K562 (cell line): ENCODE data around the gene PRKAR2B. TPM values are rescaled to one million over a fixed set of nuclear protein-coding genes. Genes with fewer than 3 reads are reported as not detected.

ENCODE experiments used
- ATAC-seq: fragments of 200-7000 bp; cut with Tn5 transposase; 3 replicates; pipeline ENCODE4 v1.9.1; 2020; ENCODE audit warnings: moderate library complexity
- BruUV-seq: library from RNA; stranded (reverse); fragments of 400-500 nt; replicated peaks from 2 replicates; lab custom pipeline; 2021; lab: Mats Ljungman, UMichigan
- CTCF ChIA-PET: fragments of 300-600 bp; formaldehyde crosslinking; extraction: SDS; loops from one replicate; lab custom pipeline; 2021; ENCODE audit warnings: low intra/inter-chr PET ratio; lab: Yijun Ruan, JAX
- POLR2A ChIA-PET: fragments of 300-600, 350-650 bp; sonication (Branson Sonifier 250); formaldehyde crosslinking; extraction: SDS; loops from one replicate; lab custom pipeline; 2021; ENCODE audit warnings: antibody characterized with exemption, inconsistent platforms; lab: Yijun Ruan, JAX
- DNase-seq, 4 experiments: peaks; one replicate each; pipeline versions ENCODE4 v3.0.0 to v3.0.0-alpha.2; 2011 to 2018; ENCODE audit warnings: low spot score in 3 of 4, mixed read lengths in 3 of 4; ENCODE audit errors: extremely low read depth in 1 of 4
- FAIRE-seq: peaks from 2 replicates; lab custom pipeline; 2011; peaks lifted over from hg19 to GRCh38; lab: Jason Lieb, UNC
- H2AFZ ChIP-seq: 2 replicates; pipeline ENCODE4 v1.6.0; 2011; ENCODE audit warnings: low read depth, low read length, control low read depth, inconsistent platforms
- H3K27ac ChIP-seq: fragments of 200-600 bp; 3 replicates; pipeline ENCODE4 v1.8.0; 2011; ENCODE audit warnings: low read depth, mild to moderate bottlenecking, control low read depth, inconsistent platforms, low read length, moderate library complexity, mixed read lengths; ENCODE audit errors: extremely low read depth
- H3K27me3 ChIP-seq, 2 experiments: fragments of 300-600 bp in 1 of 2; 2 replicates in 1 of 2; 3 replicates in 1 of 2; pipeline versions ENCODE4 v1.6.0 to v1.8.0; 2011; ENCODE audit warnings: inconsistent platforms in 2 of 2, low read length in 2 of 2, mild to moderate bottlenecking in 1 of 2, mixed read lengths in 1 of 2, moderate library complexity in 1 of 2; ENCODE audit not compliant: control insufficient read depth in 2 of 2, insufficient read depth in 2 of 2
- H3K36me3 ChIP-seq: fragments of 300-600 bp; 3 replicates; pipeline ENCODE4 v1.8.0; 2011; ENCODE audit warnings: mild to moderate bottlenecking, low read length, inconsistent platforms; ENCODE audit not compliant: control insufficient read depth, insufficient read depth
- H3K4me1 ChIP-seq, 2 experiments: fragments of 200-600 bp in 1 of 2; replicated peaks in 1 of 2; 2 replicates in 1 of 2; 3 replicates in 1 of 2; pipeline versions ENCODE4 v1.5.1 to v1.8.0; 2011; ENCODE audit warnings: inconsistent platforms in 2 of 2, low read length in 2 of 2, mild to moderate bottlenecking in 1 of 2, mixed read lengths in 1 of 2, moderate library complexity in 1 of 2; ENCODE audit not compliant: control insufficient read depth in 2 of 2, insufficient read depth in 2 of 2
- H3K4me2 ChIP-seq: 2 replicates; pipeline ENCODE4 v1.6.1; 2011; ENCODE audit warnings: low read length, control low read depth, inconsistent platforms, mixed read lengths; ENCODE audit not compliant: insufficient read depth
- H3K4me3 ChIP-seq: fragments of 200-600 bp; sonication (generic), shearing (Covaris generic); 2 replicates; pipeline ENCODE4 v1.5.1; 2016; ENCODE audit warnings: control low read depth, inconsistent platforms
- H3K79me2 ChIP-seq: fragments of 200-600 bp; 3 replicates; pipeline ENCODE4 v1.8.0; 2011; ENCODE audit warnings: low read length, inconsistent platforms; ENCODE audit not compliant: control insufficient read depth, insufficient read depth
- H3K9ac ChIP-seq, 2 experiments: 2 replicates each; pipeline versions ENCODE4 v1.6.0 to v1.6.1; 2011; ENCODE audit warnings: low read depth in 2 of 2, low read length in 2 of 2, control low read depth in 1 of 2, inconsistent platforms in 1 of 2, mild to moderate bottlenecking in 1 of 2, mixed read lengths in 1 of 2; ENCODE audit not compliant: insufficient read depth in 1 of 2
- H3K9me1 ChIP-seq: one replicate; pipeline ENCODE4 v1.6.0; 2011; ENCODE audit warnings: inconsistent platforms, mild to moderate bottlenecking, low read length, moderate library complexity; ENCODE audit not compliant: control insufficient read depth, insufficient read depth
- H3K9me3 ChIP-seq: replicated peaks from 2 replicates; pipeline ENCODE4 v1.5.1; 2011; ENCODE audit warnings: low read depth, low read length, inconsistent platforms; ENCODE audit not compliant: control insufficient read depth, insufficient read depth
- H4K20me1 ChIP-seq: replicated peaks from 2 replicates; pipeline ENCODE4 v1.6.1; 2011; ENCODE audit warnings: low read length, inconsistent platforms, mixed read lengths; ENCODE audit not compliant: control insufficient read depth, insufficient read depth
- CSDE1 ChIP-seq, 2 experiments: fragments of 450-650 bp; IDR thresholded peaks; 2 replicates each; pipeline ENCODE4 v1.6.1; 2016; ENCODE audit warnings: mild to moderate bottlenecking in 1 of 2
- GATA2 ChIP-seq: sonication (generic); formaldehyde crosslinking; IDR thresholded peaks from 2 replicates; pipeline ENCODE4 v1.4.0; 2020; ENCODE audit warnings: mild to moderate bottlenecking, missing genetic modification reagents
- GATAD2B ChIP-seq: fragments of 450-650 bp; IDR thresholded peaks from 2 replicates; pipeline ENCODE4 v1.6.1; 2017; ENCODE audit warnings: mild to moderate bottlenecking, borderline replicate concordance
- NCOA2 ChIP-seq, 2 experiments: fragments of 450-650 bp; IDR thresholded peaks; 2 replicates each; pipeline ENCODE4 v1.6.1; 2018; ENCODE audit warnings: mild to moderate bottlenecking in 2 of 2, moderate library complexity in 1 of 2; ENCODE audit not compliant: partially characterized antibody in 2 of 2
- PHB2 ChIP-seq: fragments of 450-650 bp; IDR thresholded peaks from 2 replicates; pipeline ENCODE4 v1.6.1; 2017; ENCODE audit warnings: low read depth
- ZFP36 ChIP-seq: fragments of 150-350 bp; IDR thresholded peaks from 2 replicates; pipeline ENCODE4 v1.6.1; 2018; ENCODE audit warnings: low read length, low read depth; ENCODE audit not compliant: partially characterized antibody
- ZNF316 ChIP-seq: fragments of 450-650 bp; IDR thresholded peaks from 2 replicates; pipeline ENCODE4 v1.6.1; 2016
- ZNF699 ChIP-seq: fragments of 250-450 bp; sonication (Bioruptor Pico); IDR thresholded peaks from 2 replicates; pipeline ENCODE4 v1.8.0; 2021; ENCODE audit warnings: mild to moderate bottlenecking, moderate library complexity; ENCODE audit not compliant: insufficient replicate concordance
- WGBS: fragments of 100-300 bp; shearing (Covaris generic); methylation state at CpG from one replicate; pipeline ENCODE4 v1.1.6; 2016; ENCODE audit warnings: low coverage, mixed read lengths; ENCODE audit not compliant: insufficient coverage; ENCODE audit errors: missing lambda C conversion rate; 5-methylcytosine and 5-hydroxymethylcytosine counted together
- in situ Hi-C: fragments of 300-500 bp; cut with MboI; formaldehyde crosslinking; loops from 4 replicates; pipeline ENCODE4 v1.15.0; 2018; ENCODE audit warnings: inconsistent platforms, mixed read lengths
- intact Hi-C: fragments of 100-400 bp; cut with micrococcal nuclease; formaldehyde crosslinking; loops from 2 replicates; pipeline ENCODE4 v1.14.2; 2022
- polyA plus RNA-seq, 8 experiments: library from polyadenylated mRNA; depleted of rRNA in 4 of 8; stranded (reverse) in 5 of 8; unstranded in 3 of 8; fragments of >200 nt; fragmentation: Nextera tagmentation in 2 of 8; fragmentation: Illumina TruSeq in 1 of 8; extraction: Ambion mirVana in 2 of 8; extraction: Trizol in 1 of 8; gene quantifications; 2 replicates each; pipeline versions ENCODE4 v1.2.1 to v1.2.3, GENCODE V29; 2011 to 2014; ENCODE audit warnings: inconsistent platforms in 1 of 8, missing spikeins in 1 of 8
- total RNA-seq, 7 experiments: library from RNA; depleted of rRNA in 6 of 7; stranded (reverse); fragments of >200 nt in 6 of 7; fragmentation: Illumina TruSeq in 2 of 7; extraction: Trizol in 2 of 7; gene quantifications; 2 replicates each; pipeline versions ENCODE4 v1.2.1 to v1.2.3, GENCODE V29; 2011 to 2021; ENCODE audit warnings: low replicate concordance in 1 of 7
- TF ChIP-seq, protein P1 (sequence below), 2 experiments: fragments of 450-650 bp; IDR thresholded peaks; 2 replicates each; pipeline ENCODE4 v1.6.1; 2016; ENCODE audit warnings: mild to moderate bottlenecking in 2 of 2, borderline replicate concordance in 1 of 2, low read depth in 1 of 2, moderate library complexity in 1 of 2
- TF ChIP-seq, protein P2 (sequence below), 2 experiments: fragments of 450-650 bp; IDR thresholded peaks; 2 replicates each; pipeline ENCODE4 v1.6.1; 2016

PRKAR2B gene
- total and polyA plus RNA-seq, 9 of the 15 experiments (the other 6 are each of a cell fraction or from before 2014, with no cell fraction given): 59.0 to 173 (median 129) TPM

DNA sequence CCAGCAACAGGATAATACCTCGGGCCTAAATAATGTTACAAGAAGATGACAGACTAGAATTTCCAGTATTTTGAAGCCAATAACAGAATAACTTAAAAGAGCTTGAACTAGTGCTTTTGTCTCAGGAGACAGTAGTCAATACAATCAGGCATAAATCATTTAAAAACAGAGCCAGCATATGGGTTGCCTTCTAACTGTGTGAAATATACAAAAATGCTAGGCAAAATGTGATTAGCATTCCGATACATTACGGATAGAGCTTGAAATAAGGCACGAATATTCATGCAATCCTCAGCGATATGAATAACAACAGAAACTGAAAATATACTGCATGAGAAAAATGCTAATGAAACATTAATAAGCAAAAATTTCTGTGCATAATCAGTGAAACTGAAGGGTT lies 18.3 kb upstream of the PRKAR2B start:
- Histone ChIP-seq H3K4me1 (peaks cover 40 to 58% of the 10 kb centered on the region in 2 experiments), H3K36me3 (no peaks in the 10 kb centered on the region), H3K4me3 (no peak overlapping the region), H3K9ac (peak overlapping the region in 1 of 2 experiments; percentile 16; a peak in 2 of 4 replicates), H4K20me1 (no peaks in the 10 kb centered on the region), H3K27me3 (no peaks in the 10 kb centered on the region), H3K79me2 (no peaks in the 10 kb centered on the region), H2AFZ (peak overlapping the region; percentile 77), H3K9me3 (peaks cover 5% of the 10 kb centered on the region), H3K9me1 (no peaks in the 10 kb centered on the region), H3K4me2 (no peak overlapping the region), H3K27ac (peak overlapping the region; percentile 54; the same call in 2 of the 3 replicates)
- ATAC-seq (no peak), FAIRE-seq (no peak), DNase-seq (no peak)
- BruUV-seq: no TSS peak
- POLR2A ChIA-PET: interaction anchor here (0.6 to 3.8 kb wide), 9 partner anchors 9 to 114 kb away, joined by 3 to 34 read pairs (median 4); partner anchors contain the start of gene PRKAR2B
- no peak for TF ChIP-seq ZFP36
- peak in 1 of 2 experiments; percentile 3 for TF ChIP-seq NCOA2 (IDR thresholded peaks at IDR 0.05; ENCODE audit: partially characterized antibody in 2 of 2)
- 0 out of 2 replicates have a peak, but pooled peaks have one; percentile 5 for TF ChIP-seq ZNF316
- TF ChIP-seq, protein P1, sequence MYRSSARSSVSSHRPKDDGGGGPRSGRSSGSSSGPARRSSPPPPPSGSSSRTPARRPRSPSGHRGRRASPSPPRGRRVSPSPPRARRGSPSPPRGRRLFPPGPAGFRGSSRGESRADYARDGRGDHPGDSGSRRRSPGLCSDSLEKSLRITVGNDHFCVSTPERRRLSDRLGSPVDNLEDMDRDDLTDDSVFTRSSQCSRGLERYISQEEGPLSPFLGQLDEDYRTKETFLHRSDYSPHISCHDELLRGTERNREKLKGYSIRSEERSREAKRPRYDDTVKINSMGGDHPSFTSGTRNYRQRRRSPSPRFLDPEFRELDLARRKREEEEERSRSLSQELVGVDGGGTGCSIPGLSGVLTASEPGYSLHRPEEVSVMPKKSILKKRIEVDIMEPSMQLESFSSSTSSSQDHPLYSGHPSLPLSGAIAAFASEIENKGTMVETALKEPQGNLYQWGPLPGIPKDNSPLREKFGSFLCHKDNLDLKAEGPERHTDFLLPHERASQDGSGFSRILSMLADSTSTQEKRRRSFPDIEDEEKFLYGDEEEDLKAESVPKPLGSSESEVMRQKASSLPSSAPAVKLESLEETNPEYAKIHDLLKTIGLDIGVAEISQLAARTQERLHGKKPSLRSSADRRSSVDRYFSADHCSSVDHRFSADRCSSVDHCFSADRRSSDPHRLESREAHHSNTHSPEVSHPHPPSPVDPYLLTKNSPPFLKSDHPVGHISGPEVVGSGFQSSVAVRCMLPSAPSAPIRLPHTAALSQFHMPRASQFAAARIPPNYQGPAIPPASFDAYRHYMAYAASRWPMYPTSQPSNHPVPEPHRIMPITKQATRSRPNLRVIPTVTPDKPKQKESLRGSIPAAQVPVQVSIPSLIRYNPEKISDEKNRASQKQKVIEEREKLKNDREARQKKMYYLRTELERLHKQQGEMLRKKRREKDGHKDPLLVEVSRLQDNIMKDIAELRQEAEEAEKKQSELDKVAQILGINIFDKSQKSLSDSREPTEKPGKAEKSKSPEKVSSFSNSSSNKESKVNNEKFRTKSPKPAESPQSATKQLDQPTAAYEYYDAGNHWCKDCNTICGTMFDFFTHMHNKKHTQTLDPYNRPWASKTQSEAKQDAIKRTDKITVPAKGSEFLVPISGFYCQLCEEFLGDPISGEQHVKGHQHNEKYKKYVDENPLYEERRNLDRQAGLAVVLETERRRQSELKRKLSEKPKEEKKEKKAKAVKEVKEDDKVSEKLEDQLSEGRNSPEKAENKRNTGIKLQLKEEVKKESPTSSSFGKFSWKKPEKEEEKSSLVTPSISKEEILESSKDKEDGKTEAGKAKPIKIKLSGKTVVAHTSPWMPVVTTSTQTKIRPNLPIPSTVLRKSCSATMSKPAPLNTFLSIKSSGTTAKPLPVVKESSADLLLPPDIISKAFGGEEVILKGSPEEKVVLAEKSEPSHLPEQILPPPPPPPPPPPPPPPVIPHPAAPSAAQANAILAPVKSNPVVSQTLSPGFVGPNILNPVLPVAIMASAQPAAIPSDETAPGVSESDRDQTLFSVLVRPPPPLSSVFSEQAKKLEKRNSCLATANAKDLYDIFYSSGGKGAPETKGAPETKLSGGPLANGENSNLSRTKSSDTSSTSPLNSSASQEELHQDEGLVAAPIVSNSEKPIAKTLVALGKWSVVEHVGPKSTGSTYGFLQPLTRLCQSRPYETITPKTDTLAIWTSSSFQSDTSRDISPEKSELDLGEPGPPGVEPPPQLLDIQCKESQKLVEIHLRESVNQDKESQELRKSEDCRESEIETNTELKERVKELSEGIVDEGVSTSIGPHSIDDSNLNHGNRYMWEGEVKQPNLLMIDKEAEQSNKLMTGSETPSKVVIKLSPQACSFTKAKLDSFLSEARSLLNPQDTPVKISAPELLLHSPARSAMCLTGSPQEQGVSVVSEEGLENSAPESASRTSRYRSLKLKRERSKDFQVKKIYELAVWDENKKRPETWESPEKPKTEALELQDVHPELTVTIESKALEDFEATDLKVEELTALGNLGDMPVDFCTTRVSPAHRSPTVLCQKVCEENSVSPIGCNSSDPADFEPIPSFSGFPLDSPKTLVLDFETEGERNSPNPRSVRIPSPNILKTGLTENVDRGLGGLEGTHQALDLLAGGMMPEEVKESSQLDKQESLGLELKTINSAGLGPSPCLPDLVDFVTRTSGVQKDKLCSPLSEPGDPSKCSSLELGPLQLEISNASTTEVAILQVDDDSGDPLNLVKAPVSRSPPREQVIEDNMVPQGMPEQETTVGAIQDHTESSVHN (IDR thresholded peaks at IDR 0.05; ENCODE audit: borderline replicate concordance in 1 of 2, low read depth in 1 of 2): 0 out of 4 replicates have a peak, but pooled peaks of 1 of the 2 experiments have one; percentile 17
- TF ChIP-seq GATA2 (CRISPR knock-in tag): no peak
- TF ChIP-seq PHB2: no peak
- peak; percentile 28 for TF ChIP-seq ZNF699
- TF ChIP-seq CSDE1 (IDR thresholded peaks at IDR 0.05): peak in 1 of 2 experiments; percentile 49; a peak in 1 of 4 replicates
- TF ChIP-seq, protein P2, sequence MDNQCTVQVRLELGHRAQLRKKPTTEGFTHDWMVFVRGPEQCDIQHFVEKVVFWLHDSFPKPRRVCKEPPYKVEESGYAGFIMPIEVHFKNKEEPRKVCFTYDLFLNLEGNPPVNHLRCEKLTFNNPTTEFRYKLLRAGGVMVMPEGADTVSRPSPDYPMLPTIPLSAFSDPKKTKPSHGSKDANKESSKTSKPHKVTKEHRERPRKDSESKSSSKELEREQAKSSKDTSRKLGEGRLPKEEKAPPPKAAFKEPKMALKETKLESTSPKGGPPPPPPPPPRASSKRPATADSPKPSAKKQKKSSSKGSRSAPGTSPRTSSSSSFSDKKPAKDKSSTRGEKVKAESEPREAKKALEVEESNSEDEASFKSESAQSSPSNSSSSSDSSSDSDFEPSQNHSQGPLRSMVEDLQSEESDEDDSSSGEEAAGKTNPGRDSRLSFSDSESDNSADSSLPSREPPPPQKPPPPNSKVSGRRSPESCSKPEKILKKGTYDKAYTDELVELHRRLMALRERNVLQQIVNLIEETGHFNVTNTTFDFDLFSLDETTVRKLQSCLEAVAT (IDR thresholded peaks at IDR 0.05): peak in 1 of 2 experiments; percentile 26; a peak in 1 of 4 replicates
- peak; percentile 19; the same call in 1 of the 2 replicates for TF ChIP-seq GATAD2B
- CTCF ChIA-PET: no interaction called here
- in situ Hi-C loops: no loop called here
- intact Hi-C loops: no loop called here
- 69% methylated on average over 5 of the region's 5 CpGs for WGBS
